Keratinocyte (primary cell): Measurements from ENCODE around the gene PPT2. TPM values are rescaled to one million over a fixed set of nuclear protein-coding genes. Genes with fewer than 3 reads are reported as not detected.

Experiments used
- DNase-seq: peaks from one replicate; pipeline ENCODE4 v3.0.0-alpha.2; 2011; ENCODE audit warnings: low read depth, missing footprints, low spot score
- FAIRE-seq: peaks from 2 replicates; lab custom pipeline; 2011; peaks lifted over from hg19 to GRCh38; lab: Jason Lieb, UNC
- H2AFZ ChIP-seq: 2 replicates; pipeline ENCODE4 v1.6.0; 2012; ENCODE audit warnings: low read length, control low read depth, inconsistent platforms; ENCODE audit not compliant: control insufficient read depth
- H3K27ac ChIP-seq: 2 replicates; pipeline ENCODE4 v1.5.1; 2011; ENCODE audit warnings: low read length; ENCODE audit not compliant: control insufficient read depth, insufficient read depth
- H3K27me3 ChIP-seq: 3 replicates; pipeline ENCODE4 v1.6.0; 2011; ENCODE audit warnings: low read length; ENCODE audit not compliant: control insufficient read depth, insufficient read depth; ENCODE audit errors: extremely low read depth
- H3K36me3 ChIP-seq, 2 experiments: 2 replicates in 1 of 2; 3 replicates in 1 of 2; pipeline ENCODE4 v1.5.1; 2011; ENCODE audit warnings: low read length in 2 of 2, mild to moderate bottlenecking in 1 of 2; ENCODE audit not compliant: control insufficient read depth in 2 of 2, insufficient read depth in 2 of 2; ENCODE audit errors: extremely low read depth in 1 of 2
- H3K4me1 ChIP-seq: 3 replicates; pipeline ENCODE4 v1.5.1; 2011; ENCODE audit warnings: low read length; ENCODE audit not compliant: control insufficient read depth, insufficient read depth; ENCODE audit errors: extremely low read depth
- H3K4me2 ChIP-seq: 3 replicates; pipeline ENCODE4 v1.6.0; 2011; ENCODE audit warnings: low read depth, low read length; ENCODE audit not compliant: control insufficient read depth, insufficient read depth; ENCODE audit errors: extremely low read depth
- H3K4me3 ChIP-seq, 3 experiments: fragments of 200-600 bp in 1 of 3; sonication (generic) in 1 of 3; 2 replicates in 2 of 3; 3 replicates in 1 of 3; pipeline ENCODE4 v1.5.1; 2011 to 2016; ENCODE audit warnings: low read length in 3 of 3, mild to moderate bottlenecking in 3 of 3, control low read depth in 2 of 3, inconsistent platforms in 1 of 3, low read depth in 1 of 3, mixed read lengths in 1 of 3, mixed run types in 1 of 3, moderate library complexity in 1 of 3; ENCODE audit not compliant: control insufficient read depth in 2 of 3, insufficient read depth in 2 of 3; ENCODE audit errors: extremely low read depth in 1 of 3
- H3K79me2 ChIP-seq: 2 replicates; pipeline ENCODE4 v1.6.0; 2012; ENCODE audit warnings: low read length; ENCODE audit not compliant: control insufficient read depth, insufficient read depth
- H3K9ac ChIP-seq: 3 replicates; pipeline ENCODE4 v1.6.0; 2011; ENCODE audit warnings: low read length; ENCODE audit not compliant: control insufficient read depth, insufficient read depth; ENCODE audit errors: extremely low read depth
- H3K9me1 ChIP-seq: 3 replicates; pipeline ENCODE4 v1.6.0; 2011; ENCODE audit warnings: low read length; ENCODE audit not compliant: control insufficient read depth, insufficient read depth; ENCODE audit errors: extremely low read depth
- H3K9me3 ChIP-seq: 2 replicates; pipeline ENCODE4 v1.5.1; 2012; ENCODE audit warnings: low read depth, low read length; ENCODE audit not compliant: control insufficient read depth
- H4K20me1 ChIP-seq: 3 replicates; pipeline ENCODE4 v1.6.0; 2011; ENCODE audit warnings: low read length; ENCODE audit not compliant: control insufficient read depth, insufficient read depth; ENCODE audit errors: extremely low read depth
- CTCF ChIP-seq, 3 experiments: IDR thresholded peaks in 1 of 3; conservative IDR thresholded peaks in 1 of 3; optimal IDR thresholded peaks in 1 of 3; 2 replicates in 2 of 3; 3 replicates in 1 of 3; pipeline versions ENCODE3 to v1.5.1; 2011; ENCODE audit warnings: low read length in 3 of 3, mild to moderate bottlenecking in 3 of 3, moderate library complexity in 2 of 3, control low read depth in 1 of 3, inconsistent platforms in 1 of 3; ENCODE audit not compliant: insufficient read depth in 2 of 3; ENCODE audit errors: extremely low read depth in 1 of 3
- EZH2 ChIP-seq: IDR thresholded peaks from one replicate; pipeline ENCODE4 v1.6.1; 2012; ENCODE audit warnings: inconsistent platforms, mild to moderate bottlenecking, low read length, moderate library complexity
- dilution Hi-C: fragments of 300-500 bp; cut with MboI; formaldehyde crosslinking; loops from one replicate; pipeline ENCODE4 v1.7.0; 2020; ENCODE audit warnings: low sequenced_read_pairs; ENCODE audit not compliant: extremely low pct_ligation_motif_present
- polyA plus RNA-seq, 5 experiments: library from polyadenylated mRNA; depleted of rRNA in 3 of 5; stranded (reverse) in 3 of 5; stranded (forward) in 1 of 5; unstranded in 1 of 5; fragments of >200 nt; gene quantifications; 1 replicate in 1 of 5; 2 replicates in 3 of 5; 3 replicates in 1 of 5; pipeline versions ENCODE4 v1.2.1 to v1.2.3, GENCODE V29; 2011 to 2012; ENCODE audit warnings: missing spikeins in 2 of 5, low read depth in 1 of 5, low replicate concordance in 1 of 5

PPT2 gene
- polyA plus RNA-seq, 1 donor (not counting 4 experiments of a cell fraction or from before 2014, with no cell fraction given): 15.0 TPM

DNA sequence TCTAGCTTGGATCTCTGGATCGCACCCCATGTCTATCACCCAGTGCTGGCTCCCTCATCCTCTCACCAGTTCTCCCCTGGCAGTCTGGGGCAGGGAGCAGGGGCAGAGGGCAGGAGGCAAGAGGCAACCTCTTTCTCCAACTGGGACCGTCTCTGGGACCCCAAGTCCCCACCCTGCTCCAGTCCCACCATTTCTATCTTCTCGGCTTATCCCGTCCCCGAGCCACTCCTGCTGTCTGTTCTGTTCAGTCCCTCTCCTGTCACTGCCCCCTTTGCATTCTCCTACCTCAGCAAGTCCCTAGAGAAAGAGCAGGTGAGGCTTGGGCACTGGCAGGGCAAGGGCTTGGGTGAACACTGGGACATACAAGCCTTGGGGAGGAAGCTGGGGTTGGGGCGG is 44.2 kb upstream of the PPT2 start:
- peaks cover 9% of the 10 kb centered on the region for H3K27me3 ChIP-seq
- H3K4me3 ChIP-seq: no peak overlapping the region
- no peak overlapping the region for H3K4me2 ChIP-seq
- no peak for FAIRE-seq
- no peak overlapping the region for H3K9ac ChIP-seq
- dilution Hi-C loops: no loop called here
- no peak for DNase-seq
- H3K79me2 ChIP-seq: no peaks in the 10 kb centered on the region
- peaks cover 2 to 8% of the 10 kb centered on the region in 2 experiments for H3K36me3 ChIP-seq
- H3K9me3 ChIP-seq: no peaks in the 10 kb centered on the region
- H3K9me1 ChIP-seq: no peaks in the 10 kb centered on the region
- H3K4me1 ChIP-seq: peaks cover 29% of the 10 kb centered on the region
- H3K27ac ChIP-seq: no peak overlapping the region
- no peaks in the 10 kb centered on the region for H4K20me1 ChIP-seq
- H2AFZ ChIP-seq: no peak overlapping the region
- TF ChIP-seq CTCF (optimal IDR thresholded peaks at IDR 0.05 in 1 of 3, IDR thresholded peaks at IDR 0.05 in 1 of 3, conservative IDR thresholded peaks at IDR 0.05 in 1 of 3; ENCODE audit: extremely low read depth in 1 of 3, insufficient read depth in 2 of 3, low read length in 3 of 3) (no peak), EZH2 (no peak)

DNA sequence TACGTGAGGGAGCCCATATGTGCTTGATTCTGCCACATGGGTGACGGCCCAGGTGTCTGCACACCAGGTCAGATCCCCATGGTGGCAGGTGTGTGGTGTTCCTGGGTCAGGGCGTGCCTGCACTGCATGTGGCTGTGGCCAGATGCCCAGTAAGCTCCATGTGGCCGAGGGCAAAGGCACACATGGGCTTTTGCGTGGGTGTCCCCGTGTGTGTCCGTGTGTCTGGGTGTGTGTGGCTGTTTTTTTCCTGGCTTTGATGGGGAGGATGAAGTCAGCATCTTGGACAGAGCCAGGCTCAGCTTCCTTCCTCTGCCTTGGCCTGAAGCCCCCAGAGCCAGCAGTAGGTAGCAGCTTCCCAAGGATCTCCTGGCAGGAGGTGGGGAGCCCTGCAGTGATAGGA is 43.3 kb upstream of the PPT2 start:
- DNase-seq (no peak), FAIRE-seq (no peak)
- H3K4me1 ChIP-seq: peaks cover 36% of the 10 kb centered on the region
- H3K9me3 ChIP-seq: no peaks in the 10 kb centered on the region
- no peak overlapping the region for H3K4me3 ChIP-seq
- no peaks in the 10 kb centered on the region for H3K9me1 ChIP-seq
- peaks cover 2 to 9% of the 10 kb centered on the region in 2 experiments for H3K36me3 ChIP-seq
- no peak overlapping the region for H3K4me2 ChIP-seq
- TF ChIP-seq EZH2 (no peak), CTCF (optimal IDR thresholded peaks at IDR 0.05 in 1 of 3, IDR thresholded peaks at IDR 0.05 in 1 of 3, conservative IDR thresholded peaks at IDR 0.05 in 1 of 3; ENCODE audit: extremely low read depth in 1 of 3, insufficient read depth in 2 of 3, low read length in 3 of 3) (no peak)
- H3K27me3 ChIP-seq: peaks cover 9% of the 10 kb centered on the region
- no peaks in the 10 kb centered on the region for H3K79me2 ChIP-seq
- dilution Hi-C loops: no loop called here
- no peak overlapping the region for H2AFZ ChIP-seq
- no peaks in the 10 kb centered on the region for H4K20me1 ChIP-seq
- H3K9ac ChIP-seq: no peak overlapping the region
- no peak overlapping the region for H3K27ac ChIP-seq
